Endothelial cell of hepatic sinusoid (primary cell): ENCODE results near the gene DNAAF1.
"Not testable (repeated sequence)": the region's sequence is repeated elsewhere in the genome, so short reads cannot be mapped to it uniquely, and the experiment has no call there.

Experiments
- in situ Hi-C: cut with HindIII; loops from 2 replicates; pipeline ENCODE4 v1.10.0; 2017; ENCODE audit warnings: low sequenced_read_pairs

Gene DNAAF1

GRCh38 chr16:84144859-84145639 is at the start of gene DNAAF1, which contains the start of gene HSDL1:
Gene DNAAF1 (plus strand): TSS chr16:84145308. CDS start chr16:84145441, 133 bp downstream.
Gene HSDL1 (minus strand): TSS chr16:84145177. CDS start chr16:84131321, 13,856 bp downstream.
- in situ Hi-C loops, result loop anchor here (5.0 kb wide), 1 partner anchor 92 kb away; no protein-coding TSS in a partner anchor

- in situ Hi-C loops, result no loop called here
Observed at GRCh38 chr16:84095466-84095865, 49.6 kb upstream of the DNAAF1 start.

- in situ Hi-C loops, result no loop called here
Observed at GRCh38 chr16:84096447-84097005, 48.6 kb upstream of the DNAAF1 start.

GRCh38 chr16:84098939-84099338 is 46.2 kb upstream of the DNAAF1 start:
- in situ Hi-C loops, result no loop called here

DNA sequence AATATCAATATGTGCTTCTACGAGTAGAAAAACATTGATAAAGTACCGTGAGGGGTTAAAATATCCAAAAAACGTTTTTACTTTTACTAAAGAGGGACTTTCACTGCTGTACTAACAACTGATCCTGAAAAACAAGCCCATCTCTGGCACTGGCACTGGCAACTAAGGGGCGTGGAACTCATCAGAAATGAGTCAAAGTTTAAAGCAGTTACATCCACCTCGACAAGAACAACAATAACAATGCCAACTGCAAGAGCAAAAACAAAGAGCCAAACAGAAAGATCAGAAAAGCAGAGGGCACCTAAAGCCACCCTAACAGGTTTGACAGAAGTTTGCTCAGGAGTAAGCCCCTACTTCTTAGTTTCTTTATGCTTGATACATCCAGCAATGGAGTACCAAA is 41.4 kb upstream of the DNAAF1 start:
- in situ Hi-C loops, result loop anchor here (5.0 kb wide), 2 partner anchors 49 to 71 kb away; no protein-coding TSS in a partner anchor

GRCh38 chr16:84104231-84104630 is 40.9 kb upstream of the DNAAF1 start:
- in situ Hi-C loops, result loop anchor here (5.0 kb wide), 2 partner anchors 48 to 72 kb away; no protein-coding TSS in a partner anchor

- in situ Hi-C loops, result no loop called here
Observed at GRCh38 chr16:84105301-84105815, 39.8 kb upstream of the DNAAF1 start.

DNA sequence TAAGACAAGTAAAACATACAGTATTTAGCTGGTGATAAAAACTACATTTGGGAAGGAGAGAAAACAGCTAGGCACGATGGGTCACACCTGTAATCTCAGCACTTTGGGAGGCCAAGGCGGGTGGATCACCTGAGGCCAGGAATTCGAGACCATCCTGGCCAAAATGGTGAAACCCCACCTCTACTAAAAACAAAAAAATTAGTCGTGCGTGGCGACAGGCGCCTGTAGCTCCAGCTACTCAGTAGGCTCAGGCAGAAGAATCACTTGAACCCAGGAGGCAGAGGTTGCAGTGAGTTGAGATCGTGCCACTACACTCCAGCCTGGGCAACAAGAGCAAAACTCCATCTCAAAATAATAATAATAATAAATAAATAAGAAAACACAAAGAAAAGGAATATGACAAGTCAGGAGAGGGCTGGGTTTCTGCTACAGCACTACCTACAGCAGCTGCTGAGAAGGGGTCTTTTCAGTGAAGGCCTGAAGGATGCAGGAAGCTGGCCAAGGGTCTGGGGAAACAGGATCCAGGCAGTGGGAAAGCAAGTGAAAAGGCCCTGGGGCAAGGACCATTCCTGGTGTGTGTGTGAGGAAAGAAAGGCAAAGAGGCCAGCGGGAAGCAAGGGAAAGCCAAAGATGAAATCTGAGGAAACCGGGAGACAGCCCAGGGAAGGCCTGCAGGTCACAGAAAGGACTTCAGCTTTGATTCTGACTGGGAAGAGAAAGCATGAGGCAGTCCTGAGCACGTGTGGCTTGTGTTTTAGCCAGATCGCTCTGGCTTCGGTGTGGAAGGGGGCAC is 39.0 kb upstream of the DNAAF1 start:
- in situ Hi-C loops, result no loop called here

GRCh38 chr16:84107921-84108320 is 37.2 kb upstream of the DNAAF1 start:
- in situ Hi-C loops, result no loop called here

DNA sequence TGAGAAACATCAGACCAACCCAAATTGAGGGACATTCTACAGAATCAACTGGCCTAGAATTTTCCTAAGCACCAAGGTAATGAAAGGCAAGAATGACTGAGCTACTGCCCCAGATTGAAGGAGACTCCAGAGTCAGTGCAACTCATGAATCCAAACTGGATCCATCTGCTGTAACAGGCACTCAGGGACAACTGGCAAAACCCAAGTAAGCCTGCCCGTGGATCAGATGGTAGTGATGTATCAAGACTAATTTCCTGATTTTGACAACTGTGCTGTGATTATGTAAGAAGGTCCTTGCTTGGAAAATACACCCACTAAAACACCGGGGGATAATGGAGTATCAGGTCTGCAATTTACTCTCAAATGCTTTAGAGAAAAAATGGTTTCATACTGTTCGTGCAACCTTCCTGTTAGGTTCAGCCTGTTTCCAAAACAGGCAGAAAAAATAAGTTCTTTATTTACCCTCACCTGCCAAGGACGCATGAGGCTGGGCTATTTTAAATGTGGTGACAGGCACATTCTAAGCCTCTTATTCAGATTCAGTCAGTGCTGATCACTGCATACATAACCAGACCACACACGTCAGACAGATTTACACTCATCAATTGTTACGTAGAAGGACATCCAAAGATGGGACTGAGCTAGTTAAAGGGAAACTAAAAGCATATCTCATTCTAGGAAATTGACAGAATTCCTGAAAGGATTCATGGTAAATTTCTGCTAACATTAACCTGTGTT is 35.3 kb upstream of the DNAAF1 start:
- in situ Hi-C loops, result no loop called here

DNA sequence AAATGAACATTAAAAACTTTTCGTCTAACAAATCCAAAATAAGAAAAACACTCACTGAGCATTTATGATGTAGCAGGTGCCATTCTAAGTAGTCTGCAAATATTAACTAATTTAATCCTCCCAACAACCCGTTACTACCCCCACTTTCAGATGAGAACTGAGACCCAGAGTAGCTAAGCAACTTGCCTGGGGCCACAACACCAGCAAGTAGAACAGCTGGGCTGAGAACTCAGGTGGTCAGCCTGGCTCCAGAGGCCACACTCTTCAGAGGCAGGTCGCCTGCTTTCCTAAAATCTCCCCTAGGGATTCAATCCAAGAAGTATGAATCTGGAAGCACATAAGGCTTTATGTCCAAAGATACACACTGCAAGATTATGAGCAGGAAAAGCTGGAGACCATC is 34.6 kb upstream of the DNAAF1 start:
- in situ Hi-C loops, result no loop called here

DNA sequence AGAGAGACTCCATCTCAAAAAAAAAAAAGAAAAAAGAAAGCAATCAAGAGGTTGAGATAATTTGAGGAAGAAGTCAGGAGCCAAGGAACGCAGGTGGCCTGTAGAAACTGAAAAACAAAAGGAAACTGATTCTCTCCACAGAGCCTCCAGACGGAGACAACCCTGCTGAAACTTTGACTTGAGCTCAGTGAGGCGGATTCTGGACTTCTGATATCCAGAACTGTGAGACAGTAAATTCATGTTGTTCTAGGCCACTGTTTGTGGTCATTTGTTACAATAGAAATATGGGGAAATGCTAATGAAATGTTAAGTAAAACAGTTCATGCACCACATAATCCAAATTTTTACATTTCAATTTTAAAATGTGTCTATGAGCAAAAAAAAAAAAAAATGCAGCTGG is 33.6 kb upstream of the DNAAF1 start:
- in situ Hi-C loops, result no loop called here

DNA sequence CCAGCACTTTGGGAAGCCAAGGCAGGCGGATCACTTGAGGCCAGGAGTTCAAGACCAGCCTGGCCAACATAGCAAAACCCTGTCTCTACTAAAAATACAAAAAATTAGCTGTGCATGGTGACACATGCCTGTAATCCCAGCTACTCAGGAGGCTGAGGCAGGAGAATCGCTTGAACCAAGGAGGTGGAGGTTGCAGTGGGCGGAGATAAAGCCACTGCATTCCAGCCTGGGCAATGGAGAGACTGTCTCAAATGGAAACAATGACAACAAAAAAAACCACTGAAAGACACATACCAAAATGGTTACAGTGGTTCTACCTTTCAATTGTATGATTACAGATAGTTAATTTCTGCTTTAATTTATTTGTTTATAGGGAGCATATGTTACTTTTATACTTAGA is 33.2 kb upstream of the DNAAF1 start:
- in situ Hi-C loops, result not testable (repeated sequence)

- in situ Hi-C loops, result no loop called here
Observed at GRCh38 chr16:84115919-84116719, 29.0 kb upstream of the DNAAF1 start.

GRCh38 chr16:84116720-84117493 is 28.2 kb upstream of the DNAAF1 start, which contains the start of gene MBTPS1:
Gene MBTPS1 (minus strand): TSS chr16:84116942. CDS start chr16:84101783, 15,159 bp downstream.
- in situ Hi-C loops, result no loop called here

DNA sequence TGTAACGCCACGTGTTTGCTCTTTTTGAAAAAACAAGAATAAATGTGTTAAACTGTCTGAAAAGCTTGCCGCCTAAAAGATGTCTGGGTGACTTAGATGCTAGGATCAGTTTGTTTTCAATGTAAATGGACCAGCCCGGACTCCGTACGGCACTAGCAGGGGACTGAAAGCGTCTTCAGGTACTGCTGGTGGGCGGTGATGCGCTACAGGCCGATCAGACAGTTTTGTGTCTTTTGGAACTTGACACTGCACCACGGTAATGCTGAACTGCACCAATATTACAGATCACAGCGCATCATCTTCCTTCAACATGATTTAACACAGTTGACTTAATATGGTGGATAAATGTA is 27.6 kb upstream of the DNAAF1 start:
- in situ Hi-C loops, result no loop called here

DNA sequence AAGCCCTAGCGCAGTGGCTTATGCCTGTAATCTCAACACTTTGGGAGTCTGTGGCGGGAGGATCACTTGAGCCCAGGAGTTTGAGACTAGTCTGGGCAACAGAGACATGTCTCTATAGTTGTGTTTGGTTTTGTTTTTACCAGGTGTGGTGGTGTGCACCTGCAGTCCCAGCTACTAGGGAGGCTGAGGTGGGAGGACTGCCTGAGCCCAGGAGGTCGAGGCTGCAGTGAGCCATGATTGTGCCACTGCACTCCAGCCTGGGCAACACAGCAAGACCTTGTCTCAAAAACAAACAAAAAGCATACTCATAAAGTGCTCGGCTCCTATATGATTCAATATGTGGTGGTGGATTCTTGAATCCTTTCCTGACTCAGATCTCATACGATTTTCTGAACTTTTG is 26.8 kb upstream of the DNAAF1 start:
- in situ Hi-C loops, result not testable (repeated sequence)

DNA sequence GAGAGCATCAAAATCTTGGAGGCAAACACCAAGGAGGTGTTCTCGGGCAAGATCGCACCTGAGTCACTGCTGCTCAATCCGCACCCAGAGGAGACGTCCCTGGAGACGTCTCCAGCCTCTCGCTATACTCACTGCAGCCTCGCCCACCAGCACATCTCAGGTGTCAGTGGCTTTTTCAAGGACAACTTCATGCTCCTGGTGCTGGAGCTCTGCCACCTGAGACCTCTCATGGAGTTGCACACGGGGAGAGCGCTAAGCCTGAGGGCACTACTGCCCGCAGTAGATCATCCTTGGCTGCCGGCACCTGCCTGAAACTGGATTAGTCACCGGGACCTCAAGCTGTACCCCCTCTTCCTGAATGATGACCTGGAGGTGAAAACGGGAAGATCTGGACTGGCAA is 25.7 kb upstream of the DNAAF1 start:
- in situ Hi-C loops, result no loop called here

GRCh38 chr16:84120023-84120422 is 25.1 kb upstream of the DNAAF1 start:
- in situ Hi-C loops, result no loop called here
